IMR-90 (cell line): ENCODE measurements around the gene MRM1. TPM values are rescaled to one million over a fixed set of nuclear protein-coding genes. Genes with fewer than 3 reads are reported as not detected.

Experiments
- ATAC-seq: fragments of 200-7000 bp; cut with Tn5 transposase; 2 replicates; pipeline ENCODE4 v1.9.1; 2020; ENCODE audit warnings: low read depth, mild to moderate bottlenecking, moderate library complexity
- BruUV-seq: library from RNA; stranded (reverse); fragments of 400-500 nt; replicated peaks from 2 replicates; lab custom pipeline; 2021; lab: Mats Ljungman, UMichigan
- CTCF ChIA-PET: fragments of 300-600 bp; formaldehyde crosslinking; extraction: SDS; loops from one replicate; lab custom pipeline; 2021; ENCODE audit warnings: antibody characterized with exemption; lab: Yijun Ruan, JAX
- POLR2A ChIA-PET: fragments of 300-600 bp; sonication (Branson Sonifier 250); formaldehyde crosslinking; loops from one replicate; lab custom pipeline; 2022; ENCODE audit warnings: antibody characterized with exemption; ENCODE audit not compliant: unreplicated experiment; lab: Charles Lee
- DNase-seq: peaks from one replicate; pipeline ENCODE4 v3.0.0; 2013
- H2AFZ ChIP-seq: replicated peaks from 2 replicates; pipeline ENCODE3; 2013; ENCODE audit warnings: low read length, mild to moderate bottlenecking; ENCODE audit not compliant: poor library complexity
- H2AK5ac ChIP-seq: 2 replicates; pipeline ENCODE4 v1.6.1; 2013; ENCODE audit warnings: low read depth, low read length, inconsistent platforms
- H2AK9ac ChIP-seq: replicated peaks from 2 replicates; pipeline ENCODE3; 2013; ENCODE audit warnings: mild to moderate bottlenecking, low read depth, low read length, moderate library complexity; ENCODE audit not compliant: poor library complexity
- H2BK120ac ChIP-seq: 2 replicates; pipeline ENCODE4 v1.6.1; 2013; ENCODE audit warnings: low read depth, low read length, inconsistent platforms
- H2BK15ac ChIP-seq: 3 replicates; pipeline ENCODE4 v1.6.1; 2013; ENCODE audit warnings: low read depth, low read length, inconsistent platforms
- H2BK20ac ChIP-seq: 2 replicates; pipeline ENCODE4 v1.6.1; 2013; ENCODE audit warnings: low read depth, mild to moderate bottlenecking, inconsistent platforms, low read length, moderate library complexity
- H2BK5ac ChIP-seq: 2 replicates; pipeline ENCODE4 v1.6.1; 2013; ENCODE audit warnings: mild to moderate bottlenecking, low read depth, low read length, inconsistent platforms; ENCODE audit not compliant: poor library complexity, severe bottlenecking
- H3K14ac ChIP-seq: replicated peaks from 2 replicates; pipeline ENCODE4 v1.6.1; 2013; ENCODE audit warnings: low read depth, low read length, inconsistent platforms
- H3K18ac ChIP-seq: 2 replicates; pipeline ENCODE4 v1.6.1; 2013; ENCODE audit warnings: low read depth, low read length, control low read depth
- H3K23ac ChIP-seq: 2 replicates; pipeline ENCODE4 v1.6.1; 2013; ENCODE audit warnings: low read depth, low read length, inconsistent platforms
- H3K27ac ChIP-seq: 2 replicates; pipeline ENCODE4 v1.5.1; 2013; ENCODE audit warnings: mild to moderate bottlenecking, control low read depth, low read length; ENCODE audit not compliant: insufficient read depth
- H3K27me3 ChIP-seq: 2 replicates; pipeline ENCODE4 v1.6.1; 2013; ENCODE audit warnings: low read length; ENCODE audit not compliant: control insufficient read depth, insufficient read depth
- H3K36me3 ChIP-seq: 2 replicates; pipeline ENCODE4 v1.6.1; 2013; ENCODE audit warnings: low read length, mixed read lengths; ENCODE audit not compliant: control insufficient read depth, insufficient read depth
- H3K4ac ChIP-seq: 2 replicates; pipeline ENCODE4 v1.6.1; 2013; ENCODE audit warnings: low read depth, low read length, inconsistent platforms
- H3K4me1 ChIP-seq: 2 replicates; pipeline ENCODE4 v1.6.1; 2013; ENCODE audit warnings: low read length, mixed read lengths; ENCODE audit not compliant: control insufficient read depth, insufficient read depth
- H3K4me2 ChIP-seq: 2 replicates; pipeline ENCODE4 v1.6.1; 2013; ENCODE audit warnings: low read depth, mild to moderate bottlenecking, control low read depth, low read length, moderate library complexity
- H3K4me3 ChIP-seq: 2 replicates; pipeline ENCODE4 v1.5.1; 2013; ENCODE audit warnings: low read depth, mild to moderate bottlenecking, control low read depth, low read length, moderate library complexity; ENCODE audit not compliant: insufficient read depth
- H3K56ac ChIP-seq: 2 replicates; pipeline ENCODE4 v1.6.1; 2013; ENCODE audit warnings: low read length, inconsistent platforms; ENCODE audit not compliant: insufficient read depth; ENCODE audit errors: extremely low read depth
- H3K79me1 ChIP-seq, 2 experiments: 2 replicates each; pipeline ENCODE4 v1.6.1; 2013; ENCODE audit warnings: low read length in 2 of 2, inconsistent platforms in 1 of 2, low read depth in 1 of 2
- H3K9ac ChIP-seq: 2 replicates; pipeline ENCODE4 v1.6.1; 2013; ENCODE audit warnings: low read depth, low read length, control low read depth
- H3K9me1 ChIP-seq: 2 replicates; pipeline ENCODE4 v1.6.1; 2013; ENCODE audit warnings: low read length, inconsistent platforms; ENCODE audit not compliant: insufficient read depth
- H3K9me3 ChIP-seq: 2 replicates; pipeline ENCODE4 v1.6.1; 2013; ENCODE audit warnings: low read length; ENCODE audit not compliant: control insufficient read depth, insufficient read depth
- H4K20me1 ChIP-seq: 2 replicates; pipeline ENCODE4 v1.6.1; 2013; ENCODE audit warnings: low read length, inconsistent platforms; ENCODE audit not compliant: insufficient read depth
- H4K5ac ChIP-seq: 2 replicates; pipeline ENCODE4 v1.6.1; 2013; ENCODE audit warnings: mild to moderate bottlenecking, low read depth, low read length, control low read depth
- H4K8ac ChIP-seq, 2 experiments: 2 replicates each; pipeline ENCODE4 v1.6.1; 2013; ENCODE audit warnings: low read depth in 2 of 2, low read length in 2 of 2, control low read depth in 1 of 2, inconsistent platforms in 1 of 2
- H4K91ac ChIP-seq: 2 replicates; pipeline ENCODE4 v1.6.1; 2013; ENCODE audit warnings: low read depth, low read length, inconsistent platforms; ENCODE audit not compliant: insufficient read depth
- MAZ ChIP-seq: IDR thresholded peaks from 2 replicates; pipeline ENCODE4 v1.6.1; 2012; ENCODE audit warnings: low read depth, mild to moderate bottlenecking, low read length, improper control_type of control experiment, moderate library complexity, borderline replicate concordance
- WGBS, 2 experiments: methylation state at CpG; one replicate each; pipeline versions ENCODE4 v1.1.5 to v1.1.7; 2013; ENCODE audit warnings: missing lambda C conversion rate in 2 of 2; ENCODE audit not compliant: insufficient read length in 1 of 2; ENCODE audit errors: extremely low coverage in 2 of 2; 5-methylcytosine and 5-hydroxymethylcytosine counted together
- dilution Hi-C: fragments of 300-500 bp; cut with HindIII; formaldehyde crosslinking; loops from one replicate; pipeline ENCODE4 v1.14.3; 2018; ENCODE audit warnings: low sequenced_read_pairs; ENCODE audit not compliant: unreplicated experiment
- in situ Hi-C: fragments of 300-500 bp; cut with MboI; formaldehyde crosslinking; loops from 3 replicates; pipeline ENCODE4 v1.14.3; 2019; ENCODE audit warnings: low sequenced_read_pairs, inconsistent platforms, mixed read lengths
- intact Hi-C: fragments of 100-400 bp; cut with micrococcal nuclease; formaldehyde crosslinking; loops from 2 replicates; pipeline ENCODE4 v1.10.0; 2022
- polyA plus RNA-seq, 3 experiments: library from polyadenylated mRNA; depleted of rRNA; stranded (reverse); fragments of >200 nt; gene quantifications; 2 replicates each; pipeline ENCODE4 v1.2.3, GENCODE V29; 2012; ENCODE audit warnings: low replicate concordance in 1 of 3
- total RNA-seq: library from RNA; depleted of rRNA; stranded (reverse); fragments of >200 nt; gene quantifications from 2 replicates; pipeline ENCODE4 v1.2.3, GENCODE V29; 2012

Gene MRM1
- total and polyA plus RNA-seq, 2 of the 4 experiments (the other 2 are of a cell fraction), result 2.2 to 5.3 TPM

DNA sequence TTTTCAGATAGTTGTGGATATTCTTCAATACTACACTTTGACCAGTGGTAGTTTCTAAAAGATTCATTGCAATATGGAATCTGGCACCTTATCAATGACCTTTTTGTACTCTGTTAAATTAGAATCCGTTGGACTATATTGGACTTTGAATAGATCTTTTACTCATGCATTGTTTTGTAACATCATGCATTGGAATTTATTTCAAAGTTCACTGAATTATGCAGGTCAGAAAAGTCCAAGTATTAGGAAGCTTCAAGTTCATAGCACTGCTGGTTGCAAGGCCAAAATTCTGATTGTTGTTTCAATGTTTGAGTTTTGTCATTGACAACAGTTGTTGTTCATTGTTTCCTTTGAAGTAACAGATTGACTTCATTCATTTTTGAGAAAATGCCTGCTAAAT is 17.6 kb upstream of the MRM1 start:
- no peak overlapping the region for H3K4ac ChIP-seq
- CTCF ChIA-PET, result no interaction called here
- H4K20me1 ChIP-seq, result peaks cover 8% of the 10 kb centered on the region; the same call in 1 of the 2 replicates

More for the DNA sequence above, 17.6 kb upstream of the MRM1 start:
- Histone ChIP-seq H3K4me2 (no peak overlapping the region), H2BK120ac (no peak overlapping the region), H2BK20ac (no peak overlapping the region), H2AK9ac (no peak overlapping the region), H3K18ac (no peak overlapping the region), H2BK5ac (no peak overlapping the region), H3K79me1 (peaks cover 40 to 44% of the 10 kb centered on the region in 2 experiments), H3K9ac (no peak overlapping the region), H2AK5ac (no peak overlapping the region), H3K27me3 (no peaks in the 10 kb centered on the region), H3K4me1 (no peaks in the 10 kb centered on the region), H3K4me3 (no peak overlapping the region), H4K8ac (no peak overlapping the region), H3K36me3 (peaks cover 52% of the 10 kb centered on the region), H3K9me3 (no peaks in the 10 kb centered on the region), H2BK15ac (no peak overlapping the region), H3K27ac (no peak overlapping the region), H4K5ac (no peak overlapping the region), H4K91ac (no peak overlapping the region), H3K23ac (no peak overlapping the region), H3K56ac (no peak overlapping the region), H2AFZ (no peak overlapping the region), H3K14ac (no peak overlapping the region), H3K9me1 (no peaks in the 10 kb centered on the region)
- intact Hi-C loops (no loop called here), in situ Hi-C loops (no loop called here), dilution Hi-C loops (no loop called here)
- no peak for ATAC-seq
- BruUV-seq, result no TSS peak
- DNase-seq, result no peak
- no CpG with 5 or more reads among the region's 1 CpG for WGBS, 2 experiments
- no peak for TF ChIP-seq MAZ
- POLR2A ChIA-PET, result no interaction called here
